B cell (primary cell): ENCODE measurements around the gene DPH7. TPM values are rescaled to one million over a fixed set of nuclear protein-coding genes. Genes with fewer than 3 reads are reported as not detected.

Source experiments
- ATAC-seq: fragments of 200-7000 bp; cut with Tn5 transposase; one replicate; pipeline ENCODE4 v1.10.0; 2021; ENCODE audit warnings: low read depth, mild to moderate bottlenecking, moderate number of reproducible peaks, moderate library complexity
- CTCF ChIA-PET: fragments of 350-600 bp; sonication (Branson Sonifier 250); formaldehyde crosslinking; loops from one replicate; lab custom pipeline; 2021; ENCODE audit warnings: antibody characterized with exemption, inconsistent platforms; lab: Charles Lee
- POLR2A ChIA-PET: fragments of 350-600 bp; sonication (Branson Sonifier 250); formaldehyde crosslinking; loops from one replicate; lab custom pipeline; 2021; ENCODE audit warnings: antibody characterized with exemption; lab: Charles Lee
- DNase-seq: peaks from one replicate; pipeline ENCODE4 v3.0.0; 2013
- H2AFZ ChIP-seq: 2 replicates; pipeline ENCODE4 v1.6.1; 2012; ENCODE audit warnings: mild to moderate bottlenecking, low read depth, low read length; ENCODE audit not compliant: insufficient read depth, poor library complexity, severe bottlenecking
- H3K27ac ChIP-seq, 2 donors: 1 replicate in 1 of 2; 2 replicates in 1 of 2; pipeline ENCODE4 v1.5.1; 2012 to 2013; ENCODE audit warnings: low read length in 2 of 2, mild to moderate bottlenecking in 2 of 2, moderate library complexity in 1 of 2
- H3K27me3 ChIP-seq, 4 experiments: fragments of 200-600 bp in 1 of 4; sonication (generic) in 1 of 4; replicated peaks in 1 of 4; 1 replicate in 2 of 4; 2 replicates in 2 of 4; pipeline versions ENCODE4 v1.6.1 to v1.7.0; 2013 to 2016; ENCODE audit warnings: low read length in 3 of 4, mild to moderate bottlenecking in 2 of 4, mixed read lengths in 1 of 4, moderate library complexity in 1 of 4; ENCODE audit not compliant: insufficient read depth in 4 of 4, control insufficient read depth in 3 of 4; ENCODE audit errors: control extremely low read depth in 1 of 4
- H3K36me3 ChIP-seq, 2 experiments: replicated peaks in 1 of 2; 1 replicate in 1 of 2; 2 replicates in 1 of 2; pipeline versions ENCODE4 v1.6.1 to v1.7.1; 2013; ENCODE audit warnings: low read length in 1 of 2; ENCODE audit not compliant: insufficient read depth in 2 of 2, control insufficient read depth in 1 of 2; ENCODE audit errors: control extremely low read depth in 1 of 2, extremely low read depth in 1 of 2
- H3K4me1 ChIP-seq, 2 donors: fragments of 200-600 bp in 1 of 2; sonication (generic) in 1 of 2; 1 replicate in 1 of 2; 2 replicates in 1 of 2; pipeline versions ENCODE4 v1.5.1 to v1.6.1; 2013 to 2017; ENCODE audit warnings: low read length in 2 of 2; ENCODE audit not compliant: control insufficient read depth in 2 of 2, insufficient read depth in 2 of 2
- H3K4me2 ChIP-seq: replicated peaks from 2 replicates; pipeline ENCODE3; 2012; ENCODE audit warnings: mild to moderate bottlenecking, low read depth, low read length; ENCODE audit not compliant: poor library complexity, severe bottlenecking
- H3K4me3 ChIP-seq, 5 experiments: fragments of 200-600 bp in 1 of 5; sonication (generic) in 1 of 5; 1 replicate in 3 of 5; 2 replicates in 2 of 5; pipeline versions ENCODE4 v1.5.1 to v1.7.0; 2011 to 2016; ENCODE audit warnings: low read length in 4 of 5, mild to moderate bottlenecking in 4 of 5, low read depth in 2 of 5, control low read depth in 1 of 5, moderate library complexity in 1 of 5; ENCODE audit not compliant: insufficient read depth in 1 of 5; ENCODE audit errors: control extremely low read depth in 1 of 5, extremely low read depth in 1 of 5
- H3K79me2 ChIP-seq: fragments of 200-600 bp; sonication (generic); one replicate; pipeline ENCODE4 v1.6.0; 2016; ENCODE audit warnings: low read length; ENCODE audit not compliant: control insufficient read depth, insufficient read depth
- H3K9ac ChIP-seq: fragments of 200-600 bp; sonication (generic); 2 replicates; pipeline ENCODE4 v1.6.1; 2017; ENCODE audit warnings: mild to moderate bottlenecking, low read length, moderate library complexity
- H3K9me3 ChIP-seq, 3 donors: one replicate each; pipeline versions ENCODE4 v1.6.1 to v1.7.1; 2013; ENCODE audit warnings: low read length in 2 of 3; ENCODE audit not compliant: control insufficient read depth in 2 of 3, insufficient read depth in 1 of 3; ENCODE audit errors: control extremely low read depth in 1 of 3
- H4K20me1 ChIP-seq: 2 replicates; pipeline ENCODE4 v1.6.0; 2012; ENCODE audit warnings: mild to moderate bottlenecking, low read length; ENCODE audit not compliant: insufficient read depth, control insufficient read depth, poor library complexity, severe bottlenecking
- H3K27ac Mint-ChIP-seq: one replicate; pipeline ENCODE4 v1.8.0; 2021; ENCODE audit warnings: mixed read lengths
- H3K27me3 Mint-ChIP-seq: one replicate; pipeline ENCODE4 v1.8.0; 2021; ENCODE audit warnings: mixed read lengths
- H3K4me1 Mint-ChIP-seq: one replicate; pipeline ENCODE4 v1.8.0; 2021; ENCODE audit warnings: mixed read lengths
- H3K4me3 Mint-ChIP-seq: one replicate; pipeline ENCODE4 v1.8.0; 2021; ENCODE audit warnings: mixed read lengths
- H3K9me3 Mint-ChIP-seq: one replicate; pipeline ENCODE4 v1.8.0; 2022; ENCODE audit warnings: mixed read lengths; ENCODE audit not compliant: insufficient read depth
- EZH2 ChIP-seq: IDR thresholded peaks from 2 replicates; pipeline ENCODE4 v1.6.1; 2012; ENCODE audit warnings: borderline replicate concordance, low read depth, mild to moderate bottlenecking, moderate library complexity, low read length; ENCODE audit not compliant: insufficient read depth, poor library complexity, severe bottlenecking
- WGBS: methylation state at CpG from one replicate; pipeline ENCODE4 v1.1.5; 2013; ENCODE audit warnings: missing lambda C conversion rate; ENCODE audit not compliant: insufficient coverage; 5-methylcytosine and 5-hydroxymethylcytosine counted together
- intact Hi-C: fragments of 100-400 bp; cut with micrococcal nuclease; formaldehyde crosslinking; loops from one replicate; pipeline ENCODE4 v1.10.0; 2022
- polyA plus RNA-seq: library from polyadenylated mRNA; depleted of rRNA; stranded (reverse); fragments of >200 nt; gene quantifications from 2 replicates; pipeline ENCODE4 v1.2.3, GENCODE V29; 2012
- total RNA-seq, 2 donors: library from RNA; stranded (reverse); fragments of 120-200 nt in 1 of 2; gene quantifications; 1 replicate in 1 of 2; 2 replicates in 1 of 2; pipeline versions ENCODE4 v1.2.3 to v1.2.4, GENCODE V29; 2013 to 2022
- TF ChIP-seq, protein P1 (sequence below): fragments of 200-600 bp; IDR thresholded peaks from one replicate; pipeline ENCODE4 v1.8.0; 2022; ENCODE audit warnings: antibody characterized with exemption, mild to moderate bottlenecking

The DPH7 gene
- total and polyA plus RNA-seq, 2 donors (not counting 1 experiment from before 2014, with no cell fraction given), result 64.7 to 93.8 TPM

GRCh38 chr9:137620048-137620405 is 41.3 kb upstream of the DPH7 start:
- Mint-ChIP-seq H3K27ac (peak overlapping the region; percentile 78), H3K9me3 (no peaks in the 10 kb centered on the region), H3K27me3 (no peaks in the 10 kb centered on the region), H3K4me1 (peaks cover 43% of the 10 kb centered on the region), H3K4me3 (peak overlapping the region; percentile 83)
- Histone ChIP-seq H4K20me1 (peaks cover 59% of the 10 kb centered on the region), H3K9ac (peak overlapping the region; percentile 74), H3K27ac (peak overlapping the region in 1 of 2 donors; percentile 69), H3K27me3 (no peaks in the 10 kb centered on the region), H3K4me2 (peak overlapping the region; percentile 88), H3K4me1 (peaks cover 28 to 40% of the 10 kb centered on the region in 2 donors), H3K36me3 (peaks cover 3 to 7% of the 10 kb centered on the region in 2 experiments), H3K4me3 (peak overlapping the region; percentile 53 to 78 (median 76)), H2AFZ (peak overlapping the region; percentile 73), H3K9me3 (no peaks in the 10 kb centered on the region), H3K79me2 (peaks cover 83% of the 10 kb centered on the region)
- no peak for TF ChIP-seq EZH2
- TF ChIP-seq, protein P1, sequence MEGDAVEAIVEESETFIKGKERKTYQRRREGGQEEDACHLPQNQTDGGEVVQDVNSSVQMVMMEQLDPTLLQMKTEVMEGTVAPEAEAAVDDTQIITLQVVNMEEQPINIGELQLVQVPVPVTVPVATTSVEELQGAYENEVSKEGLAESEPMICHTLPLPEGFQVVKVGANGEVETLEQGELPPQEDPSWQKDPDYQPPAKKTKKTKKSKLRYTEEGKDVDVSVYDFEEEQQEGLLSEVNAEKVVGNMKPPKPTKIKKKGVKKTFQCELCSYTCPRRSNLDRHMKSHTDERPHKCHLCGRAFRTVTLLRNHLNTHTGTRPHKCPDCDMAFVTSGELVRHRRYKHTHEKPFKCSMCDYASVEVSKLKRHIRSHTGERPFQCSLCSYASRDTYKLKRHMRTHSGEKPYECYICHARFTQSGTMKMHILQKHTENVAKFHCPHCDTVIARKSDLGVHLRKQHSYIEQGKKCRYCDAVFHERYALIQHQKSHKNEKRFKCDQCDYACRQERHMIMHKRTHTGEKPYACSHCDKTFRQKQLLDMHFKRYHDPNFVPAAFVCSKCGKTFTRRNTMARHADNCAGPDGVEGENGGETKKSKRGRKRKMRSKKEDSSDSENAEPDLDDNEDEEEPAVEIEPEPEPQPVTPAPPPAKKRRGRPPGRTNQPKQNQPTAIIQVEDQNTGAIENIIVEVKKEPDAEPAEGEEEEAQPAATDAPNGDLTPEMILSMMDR, result no peak
- no CpG with 5 or more reads among the region's 4 CpGs for WGBS
- intact Hi-C loops, result no loop called here
- ChIA-PET POLR2A (interaction anchor here (2.1 kb wide), 1 partner anchor 8 kb away, joined by 10 read pairs; no protein-coding TSS in a partner anchor), CTCF (interaction anchor here (1.7 kb wide), 1 partner anchor 41 kb away, joined by 5 read pairs; the partner anchor contains the start of gene DPH7)
- ATAC-seq, result no peak
- DNase-seq, result no peak
